HG03066 (cell line): ENCODE measurements around the gene PVRIG.
"Not testable (repeated sequence)": the region's sequence is repeated elsewhere in the genome, so short reads cannot be mapped to it uniquely, and the experiment has no call there.

Source experiments
- ATAC-seq: cut with Tn5 transposase; IDR thresholded peaks from one replicate; pipeline ENCODE4 v1.9.1; 2021; ENCODE audit warnings: low read depth; ENCODE audit not compliant: unreplicated experiment

The PVRIG gene

DNA sequence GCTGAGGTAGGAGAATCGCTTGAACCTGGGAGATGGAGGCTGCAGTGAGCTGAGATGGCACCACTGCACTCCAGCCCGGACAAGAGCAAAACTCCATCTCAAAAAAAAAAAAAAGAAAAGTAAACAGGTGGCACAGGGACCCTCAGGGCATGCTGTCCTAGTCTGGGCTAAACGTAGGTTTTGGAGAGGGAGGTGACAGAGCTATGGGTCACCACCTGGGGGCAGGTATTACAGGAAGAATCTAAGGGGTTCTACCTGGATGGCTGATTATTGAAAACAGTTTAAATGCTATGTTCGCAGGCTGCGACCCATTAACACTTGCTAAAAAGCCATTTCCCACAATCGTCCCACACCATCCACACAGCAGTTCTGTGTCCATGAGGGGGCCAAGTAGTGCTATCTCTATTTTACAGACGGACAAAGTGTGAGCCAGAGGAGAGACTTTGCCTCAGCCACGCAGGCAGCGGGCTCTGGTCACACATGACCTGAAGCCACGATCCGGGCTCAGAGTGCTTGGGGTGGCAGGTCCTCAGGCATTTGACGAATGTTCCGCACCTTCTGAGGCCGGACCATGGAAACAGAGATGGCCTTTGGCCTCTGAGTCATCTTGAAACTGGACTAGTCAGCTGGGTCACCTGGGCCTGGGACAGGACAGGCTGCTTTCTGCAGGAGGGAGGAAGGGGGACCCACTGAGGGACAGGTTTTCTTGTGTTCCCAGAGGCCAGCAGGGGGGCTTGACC, 49.7 kb downstream of the PVRIG start:
- not testable (repeated sequence) for ATAC-seq

DNA sequence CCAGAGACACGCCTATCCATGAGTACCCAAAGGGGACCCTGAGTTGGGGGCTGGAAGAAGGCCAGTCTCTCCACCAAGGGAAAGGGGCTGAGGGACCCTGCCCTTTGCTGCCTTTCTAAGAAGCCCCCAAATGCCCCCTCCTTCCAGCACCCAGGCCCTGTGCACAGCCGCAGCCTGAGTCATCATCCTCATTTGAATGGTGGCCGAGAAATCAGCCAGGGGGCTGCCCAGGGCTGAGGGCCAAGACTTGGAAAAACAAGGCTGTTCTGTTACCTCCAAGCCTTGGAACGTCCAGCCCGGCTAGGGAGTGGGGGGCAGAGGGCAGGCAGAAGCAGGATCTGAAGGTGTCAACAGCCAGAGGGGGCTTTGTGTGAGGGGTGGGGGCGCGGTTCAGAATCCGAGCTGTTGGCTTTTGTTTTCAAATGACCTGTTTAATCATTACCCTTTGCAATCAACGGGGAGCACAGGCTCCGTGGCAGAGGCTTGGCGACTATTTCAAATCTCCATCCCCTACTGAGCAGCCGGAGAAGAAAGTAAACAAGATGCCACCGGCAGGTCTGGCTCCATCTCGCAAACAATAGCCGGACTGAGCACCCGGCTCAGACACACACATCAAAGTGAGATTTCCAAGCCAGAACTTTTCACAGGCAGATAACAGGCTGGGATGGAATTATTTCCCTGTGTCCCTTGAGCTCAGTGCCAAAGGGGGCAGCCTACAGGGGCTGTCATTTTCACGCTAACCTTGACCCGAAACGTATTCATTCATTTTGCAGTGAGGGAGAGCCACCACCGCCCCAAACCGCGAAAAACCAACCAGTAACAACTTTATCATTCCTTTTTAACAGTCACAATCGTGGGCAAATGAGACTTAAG, 50.5 kb downstream of the PVRIG start:
- ATAC-seq: not testable (repeated sequence)
